OCI-LY3 (cell line): Measurements from ENCODE around the gene CCDC121.
"Not testable (repeated sequence)": the region's sequence is repeated elsewhere in the genome, so short reads cannot be mapped to it uniquely, and the experiment has no call there.

Experiments used
- H2AFZ ChIP-seq: fragments of 200-600, 300-600 bp; shearing (Covaris generic); 2 replicates; pipeline ENCODE4 v1.6.0; 2014; ENCODE audit warnings: antibody characterized with exemption, low read depth, low read length
- H3K27ac ChIP-seq: fragments of 200-600, 300-600 bp; sonication (generic); 2 replicates; pipeline ENCODE4 v1.5.1; 2014; ENCODE audit warnings: mild to moderate bottlenecking, low read length, moderate library complexity, mixed read lengths
- H3K27me3 ChIP-seq: fragments of 200-600, 300-600 bp; sonication (generic); 2 replicates; pipeline ENCODE4 v1.6.1; 2014; ENCODE audit warnings: low read depth, low read length, mixed read lengths
- H3K36me3 ChIP-seq: fragments of 200-600, 300-600 bp; sonication (generic); replicated peaks from 2 replicates; pipeline ENCODE3; 2014; ENCODE audit warnings: low read depth, low read length, mixed read lengths
- H3K4me1 ChIP-seq: fragments of 300-600, 200-600 bp; sonication (generic); 2 replicates; pipeline ENCODE4 v1.6.1; 2014; ENCODE audit warnings: low read length, mixed read lengths
- H3K4me2 ChIP-seq: fragments of 200-600, 300-600 bp; sonication (generic); 2 replicates; pipeline ENCODE4 v1.6.1; 2014; ENCODE audit warnings: low read length, mixed read lengths
- H3K4me3 ChIP-seq: fragments of 300-600, 200-600 bp; sonication (generic); 2 replicates; pipeline ENCODE4 v1.5.1; 2014; ENCODE audit warnings: antibody characterized with exemption, mild to moderate bottlenecking, low read length, moderate library complexity
- H3K79me2 ChIP-seq: fragments of 300-600, 200-600 bp; shearing (Covaris generic); 2 replicates; pipeline ENCODE4 v1.6.1; 2014; ENCODE audit warnings: mild to moderate bottlenecking, low read length, mixed read lengths
- H3K9ac ChIP-seq: fragments of 300-600, 200-600 bp; shearing (Covaris generic); 2 replicates; pipeline ENCODE4 v1.6.0; 2014; ENCODE audit warnings: mild to moderate bottlenecking, low read length, moderate library complexity
- H3K9me3 ChIP-seq: fragments of 200-600, 300-600 bp; shearing (Covaris generic); 2 replicates; pipeline ENCODE4 v1.6.1; 2014; ENCODE audit warnings: low read length, mixed read lengths; ENCODE audit not compliant: insufficient read depth
- H4K20me1 ChIP-seq: fragments of 200-600, 300-600 bp; sonication (generic); 2 replicates; pipeline ENCODE4 v1.6.1; 2016; ENCODE audit warnings: low read length, mixed read lengths; ENCODE audit not compliant: insufficient read depth
- EZH2phosphoT487 ChIP-seq: fragments of 200-600 bp; shearing (Covaris generic); IDR thresholded peaks from 2 replicates; pipeline ENCODE4 v1.6.1; 2018; ENCODE audit warnings: antibody characterized with exemption, mixed run types, low read depth
- TF ChIP-seq, protein P1 (sequence below): fragments of 200-600, 300-600 bp; sonication (generic); IDR thresholded peaks from 2 replicates; pipeline ENCODE4 v1.5.1; 2014; ENCODE audit warnings: antibody characterized with exemption, low read length, low read depth

The CCDC121 gene

GRCh38 chr2:27636766-27637165 is 8.0 kb upstream of the CCDC121 start:
- Histone ChIP-seq H3K9ac (no peak overlapping the region), H3K27me3 (no peaks in the 10 kb centered on the region), H2AFZ (no peak overlapping the region), H4K20me1 (no peaks in the 10 kb centered on the region), H3K36me3 (peaks cover 21% of the 10 kb centered on the region), H3K27ac (no peak overlapping the region), H3K4me2 (no peak overlapping the region), H3K79me2 (no peaks in the 10 kb centered on the region), H3K4me1 (no peaks in the 10 kb centered on the region), H3K9me3 (no peaks in the 10 kb centered on the region), H3K4me3 (no peak overlapping the region)
- TF ChIP-seq, protein P1, sequence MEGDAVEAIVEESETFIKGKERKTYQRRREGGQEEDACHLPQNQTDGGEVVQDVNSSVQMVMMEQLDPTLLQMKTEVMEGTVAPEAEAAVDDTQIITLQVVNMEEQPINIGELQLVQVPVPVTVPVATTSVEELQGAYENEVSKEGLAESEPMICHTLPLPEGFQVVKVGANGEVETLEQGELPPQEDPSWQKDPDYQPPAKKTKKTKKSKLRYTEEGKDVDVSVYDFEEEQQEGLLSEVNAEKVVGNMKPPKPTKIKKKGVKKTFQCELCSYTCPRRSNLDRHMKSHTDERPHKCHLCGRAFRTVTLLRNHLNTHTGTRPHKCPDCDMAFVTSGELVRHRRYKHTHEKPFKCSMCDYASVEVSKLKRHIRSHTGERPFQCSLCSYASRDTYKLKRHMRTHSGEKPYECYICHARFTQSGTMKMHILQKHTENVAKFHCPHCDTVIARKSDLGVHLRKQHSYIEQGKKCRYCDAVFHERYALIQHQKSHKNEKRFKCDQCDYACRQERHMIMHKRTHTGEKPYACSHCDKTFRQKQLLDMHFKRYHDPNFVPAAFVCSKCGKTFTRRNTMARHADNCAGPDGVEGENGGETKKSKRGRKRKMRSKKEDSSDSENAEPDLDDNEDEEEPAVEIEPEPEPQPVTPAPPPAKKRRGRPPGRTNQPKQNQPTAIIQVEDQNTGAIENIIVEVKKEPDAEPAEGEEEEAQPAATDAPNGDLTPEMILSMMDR: no peak
- TF ChIP-seq EZH2phosphoT487: no peak

- H4K20me1 ChIP-seq: no peaks in the 10 kb centered on the region
These were observed 5.5 kb upstream of the CCDC121 start for GRCh38 chr2:27634291-27634690.

DNA sequence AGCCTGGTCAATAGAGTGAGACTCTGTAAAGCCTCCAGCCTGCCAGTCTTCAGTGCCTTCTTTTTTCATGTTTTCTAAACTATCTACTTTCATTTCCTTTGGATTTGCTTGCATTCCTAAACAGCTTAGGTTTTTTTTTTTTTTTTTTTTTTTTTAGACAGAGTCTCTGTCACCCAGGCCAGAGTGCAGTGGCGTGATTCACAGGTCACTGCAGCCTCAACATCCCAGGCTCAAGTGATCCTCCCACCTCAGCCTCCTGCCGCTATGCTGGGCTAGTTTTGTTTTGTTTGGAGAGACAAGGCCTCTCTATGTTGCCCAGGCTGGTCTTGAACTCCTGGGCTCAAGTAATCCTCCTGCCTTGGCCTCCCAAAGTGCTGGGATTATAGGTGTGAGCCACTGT is 1.4 kb upstream of the CCDC121 start:
- not testable (repeated sequence) for H4K20me1 ChIP-seq, H2AFZ ChIP-seq, H3K9me3 ChIP-seq, H3K9ac ChIP-seq, H3K27me3 ChIP-seq, H3K4me3 ChIP-seq, H3K27ac ChIP-seq, H3K4me2 ChIP-seq
- Histone ChIP-seq H3K4me1 (peaks cover 15% of the 10 kb centered on the region), H3K36me3 (peaks cover 26% of the 10 kb centered on the region), H3K79me2 (peaks cover 11% of the 10 kb centered on the region)

More at GRCh38 chr2:27634291-27634690, 5.5 kb upstream of the CCDC121 start:
- no peak overlapping the region for H2AFZ ChIP-seq
- peaks cover 7% of the 10 kb centered on the region for H3K79me2 ChIP-seq
- H3K9me3 ChIP-seq: no peaks in the 10 kb centered on the region
- no peak overlapping the region for H3K9ac ChIP-seq
- no peak overlapping the region for H3K4me3 ChIP-seq
- no peak overlapping the region for H3K27ac ChIP-seq
- peaks cover 3% of the 10 kb centered on the region; the same call in 1 of the 2 replicates for H3K4me1 ChIP-seq
- no peak overlapping the region for H3K4me2 ChIP-seq
- H3K27me3 ChIP-seq: no peaks in the 10 kb centered on the region
- peaks cover 29% of the 10 kb centered on the region for H3K36me3 ChIP-seq
- TF ChIP-seq, protein P1: no peak
- TF ChIP-seq EZH2phosphoT487: no peak

DNA sequence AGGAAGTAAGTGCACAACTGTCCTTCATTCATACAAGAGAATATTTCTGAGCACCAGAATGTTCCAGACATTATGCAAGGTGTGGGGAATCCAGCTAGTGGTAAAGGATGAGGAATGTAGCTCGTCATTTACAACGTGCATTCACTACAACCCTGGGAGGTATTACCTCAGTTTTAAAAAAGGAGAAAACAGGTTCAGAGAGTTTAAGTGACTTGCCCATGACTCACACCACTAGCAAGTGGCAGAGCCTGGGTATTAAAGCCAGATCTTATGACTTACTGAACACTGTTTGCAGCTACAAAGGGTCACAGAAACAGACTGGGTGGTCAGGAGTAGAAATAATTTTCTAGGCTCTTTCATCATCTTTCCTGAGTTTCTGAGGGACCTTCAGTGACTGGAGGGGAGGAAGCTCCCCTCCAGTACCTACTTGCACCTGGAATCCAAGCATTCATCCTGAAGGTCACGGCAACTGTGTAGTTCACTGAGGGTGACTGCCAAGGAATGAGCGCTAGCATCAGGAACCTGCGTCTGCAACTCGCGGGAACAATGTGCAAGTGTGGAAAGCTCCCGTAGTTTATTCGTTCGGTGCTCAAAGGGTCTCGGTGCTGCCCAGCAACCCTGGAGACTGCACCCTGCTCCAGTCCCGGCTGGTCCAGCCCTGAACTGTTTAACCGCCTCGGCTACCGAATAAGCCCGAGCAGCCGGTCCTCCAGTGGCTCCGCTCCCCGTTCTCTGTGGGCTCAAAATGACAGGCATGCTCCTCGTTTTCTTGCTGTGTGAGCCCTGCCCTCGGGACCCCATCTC is 647 bp downstream of the CCDC121 start:
- Histone ChIP-seq H3K4me3 (peak overlapping the region; percentile 87), H3K27me3 (no peaks in the 10 kb centered on the region), H4K20me1 (no peaks in the 10 kb centered on the region), H3K27ac (no peak overlapping the region), H3K4me2 (peak overlapping the region; percentile 92), H3K9ac (peak overlapping the region; percentile 87), H2AFZ (peak overlapping the region; percentile 41; the same call in 1 of the 2 replicates), H3K79me2 (peaks cover 11% of the 10 kb centered on the region), H3K36me3 (peaks cover 26% of the 10 kb centered on the region), H3K9me3 (no peaks in the 10 kb centered on the region), H3K4me1 (peaks cover 20% of the 10 kb centered on the region)
- TF ChIP-seq EZH2phosphoT487: no peak
- TF ChIP-seq, protein P1: no peak

DNA sequence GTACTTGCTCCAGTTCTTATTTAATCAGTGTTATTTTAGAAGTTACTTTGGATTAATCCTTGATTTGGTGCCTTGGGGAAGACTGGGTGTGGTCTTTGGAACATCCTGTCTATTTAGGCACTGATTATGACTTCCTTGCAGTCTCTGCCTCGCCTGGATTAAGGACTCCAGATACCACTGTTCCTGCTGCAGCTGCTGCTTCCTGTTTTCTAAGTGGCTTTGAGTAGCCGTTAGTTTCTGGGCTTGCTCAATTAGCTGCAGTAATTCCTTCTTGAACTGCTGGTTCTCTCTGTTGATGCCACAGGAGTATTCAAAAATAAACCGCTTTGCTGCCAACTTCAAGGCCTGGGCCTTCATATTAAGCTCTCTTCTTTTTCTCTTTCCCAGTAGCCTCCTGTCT is 1.9 kb downstream of the CCDC121 start:
- H3K27ac ChIP-seq, H3K4me2 ChIP-seq: not testable (repeated sequence)

GRCh38 chr2:27626323-27626722 is 2.5 kb downstream of the CCDC121 start:
- not testable (repeated sequence) for H4K20me1 ChIP-seq, H3K9ac ChIP-seq, H3K27me3 ChIP-seq, H3K4me3 ChIP-seq, H2AFZ ChIP-seq, H3K9me3 ChIP-seq, H3K27ac ChIP-seq, H3K4me2 ChIP-seq
- Histone ChIP-seq H3K36me3 (peaks cover 29% of the 10 kb centered on the region), H3K4me1 (peaks cover 26% of the 10 kb centered on the region), H3K79me2 (peaks cover 11% of the 10 kb centered on the region)

More for the DNA sequence above, 1.9 kb downstream of the CCDC121 start:
- not testable (repeated sequence) for H2AFZ ChIP-seq, H4K20me1 ChIP-seq, H3K4me3 ChIP-seq, H3K9me3 ChIP-seq, H3K27me3 ChIP-seq, H3K9ac ChIP-seq
- Histone ChIP-seq H3K79me2 (peaks cover 11% of the 10 kb centered on the region), H3K36me3 (peaks cover 28% of the 10 kb centered on the region), H3K4me1 (peaks cover 26% of the 10 kb centered on the region)
